ENCODE results near the gene RBM12.
A peak's percentile ranks its signal among the peaks of the same experiment; 100 is the strongest.

RBM12 gene

GRCh38 chr20:35629427-35630145, 35.1 kb downstream of the RBM12 start:
- Histone ChIP-seq H3K9me3 (ENCODE audit: control insufficient read depth, low read depth, low read length) (no peaks in the 10 kb centered on the region), H3K27ac (ENCODE audit: low read length) (no peak overlapping the region), H3K4me3 (ENCODE audit: low read length) (no peak overlapping the region), H3K36me3 (ENCODE audit: control insufficient read depth, low read depth, low read length) (peaks cover 46% of the 10 kb centered on the region), H3K27me3 (ENCODE audit: control insufficient read depth, insufficient read depth, low read length) (no peaks in the 10 kb centered on the region), H3K4me1 (ENCODE audit: control insufficient read depth, low read depth, low read length) (no peaks in the 10 kb centered on the region), H3K9ac (ENCODE audit: low read length) (no peak overlapping the region)

GRCh38 chr20:35627121-35627520, 37.6 kb downstream of the RBM12 start:
- Histone ChIP-seq H3K9ac (ENCODE audit: low read length) (no peak overlapping the region), H3K4me3 (ENCODE audit: low read length) (no peak overlapping the region), H3K4me1 (ENCODE audit: control insufficient read depth, low read depth, low read length) (no peaks in the 10 kb centered on the region), H3K27ac (ENCODE audit: low read length) (no peak overlapping the region), H3K27me3 (ENCODE audit: control insufficient read depth, insufficient read depth, low read length) (no peaks in the 10 kb centered on the region), H3K36me3 (ENCODE audit: control insufficient read depth, low read depth, low read length) (peaks cover 46% of the 10 kb centered on the region), H3K9me3 (ENCODE audit: control insufficient read depth, low read depth, low read length) (no peaks in the 10 kb centered on the region)

- Histone ChIP-seq H3K9me3 (ENCODE audit: control insufficient read depth, low read depth, low read length) (no peaks in the 10 kb centered on the region), H3K36me3 (ENCODE audit: control insufficient read depth, low read depth, low read length) (peaks cover 45% of the 10 kb centered on the region), H3K4me1 (ENCODE audit: control insufficient read depth, low read depth, low read length) (no peaks in the 10 kb centered on the region), H3K9ac (ENCODE audit: low read length) (no peak overlapping the region), H3K4me3 (ENCODE audit: low read length) (no peak overlapping the region), H3K27me3 (ENCODE audit: control insufficient read depth, insufficient read depth, low read length) (no peaks in the 10 kb centered on the region), H3K27ac (ENCODE audit: low read length) (no peak overlapping the region)
Measured at GRCh38 chr20:35626386-35627001, 38.2 kb downstream of the RBM12 start.

GRCh38 chr20:35625584-35626385, 38.9 kb downstream of the RBM12 start:
- Histone ChIP-seq H3K4me1 (ENCODE audit: control insufficient read depth, low read depth, low read length) (no peaks in the 10 kb centered on the region), H3K9ac (ENCODE audit: low read length) (no peak overlapping the region), H3K27me3 (ENCODE audit: control insufficient read depth, insufficient read depth, low read length) (no peaks in the 10 kb centered on the region), H3K9me3 (ENCODE audit: control insufficient read depth, low read depth, low read length) (no peaks in the 10 kb centered on the region), H3K27ac (ENCODE audit: low read length) (no peak overlapping the region), H3K4me3 (ENCODE audit: low read length) (no peak overlapping the region), H3K36me3 (ENCODE audit: control insufficient read depth, low read depth, low read length) (peaks cover 37% of the 10 kb centered on the region)

- Histone ChIP-seq H3K36me3 (ENCODE audit: control insufficient read depth, low read depth, low read length) (peaks cover 12% of the 10 kb centered on the region), H3K27me3 (ENCODE audit: control insufficient read depth, insufficient read depth, low read length) (peaks cover 11% of the 10 kb centered on the region)
Measured at GRCh38 chr20:35621560-35621946, 43.1 kb downstream of the RBM12 start.

GRCh38 chr20:35620818-35621559, 43.7 kb downstream of the RBM12 start:
- no peaks in the 10 kb centered on the region for H3K9me3 ChIP-seq (ENCODE audit: control insufficient read depth, low read depth, low read length)
- H3K27me3 ChIP-seq (ENCODE audit: control insufficient read depth, insufficient read depth, low read length) = peaks cover 11% of the 10 kb centered on the region
- H3K9ac ChIP-seq (ENCODE audit: low read length) = no peak overlapping the region
- H3K4me1 ChIP-seq (ENCODE audit: control insufficient read depth, low read depth, low read length) = peaks cover 8% of the 10 kb centered on the region
- H3K27ac ChIP-seq (ENCODE audit: low read length) = no peak overlapping the region
- H3K4me3 ChIP-seq (ENCODE audit: low read length) = no peak overlapping the region
- H3K36me3 ChIP-seq (ENCODE audit: control insufficient read depth, low read depth, low read length) = peaks cover 7% of the 10 kb centered on the region

More at GRCh38 chr20:35621560-35621946, 43.1 kb downstream of the RBM12 start:
- Histone ChIP-seq H3K9ac (ENCODE audit: low read length) (no peak overlapping the region), H3K27ac (ENCODE audit: low read length) (no peak overlapping the region), H3K4me3 (ENCODE audit: low read length) (no peak overlapping the region), H3K4me1 (ENCODE audit: control insufficient read depth, low read depth, low read length) (peaks cover 8% of the 10 kb centered on the region), H3K9me3 (ENCODE audit: control insufficient read depth, low read depth, low read length) (no peaks in the 10 kb centered on the region)

GRCh38 chr20:35619196-35620095, 45.3 kb downstream of the RBM12 start:
- Histone ChIP-seq H3K4me3 (ENCODE audit: low read length) (peak overlapping the region; percentile 66), H3K27ac (ENCODE audit: low read length) (no peak overlapping the region), H3K9ac (ENCODE audit: low read length) (peak overlapping the region; percentile 40), H3K27me3 (ENCODE audit: control insufficient read depth, insufficient read depth, low read length) (peaks cover 11% of the 10 kb centered on the region), H3K4me1 (ENCODE audit: control insufficient read depth, low read depth, low read length) (peaks cover 8% of the 10 kb centered on the region), H3K36me3 (ENCODE audit: control insufficient read depth, low read depth, low read length) (no peaks in the 10 kb centered on the region), H3K9me3 (ENCODE audit: control insufficient read depth, low read depth, low read length) (no peaks in the 10 kb centered on the region)

GRCh38 chr20:35618263-35619131, 46.2 kb downstream of the RBM12 start:
- Histone ChIP-seq H3K9ac (ENCODE audit: low read length) (no peak overlapping the region), H3K4me1 (ENCODE audit: control insufficient read depth, low read depth, low read length) (peaks cover 8% of the 10 kb centered on the region), H3K4me3 (ENCODE audit: low read length) (peak overlapping the region; percentile 66)

GRCh38 chr20:35617397-35618262, 47.1 kb downstream of the RBM12 start:
- H3K36me3 ChIP-seq (ENCODE audit: control insufficient read depth, low read depth, low read length) = no peaks in the 10 kb centered on the region
- H3K9ac ChIP-seq (ENCODE audit: low read length) = no peak overlapping the region
- peak overlapping the region; percentile 66 for H3K4me3 ChIP-seq (ENCODE audit: low read length)
- peaks cover 11% of the 10 kb centered on the region for H3K27me3 ChIP-seq (ENCODE audit: control insufficient read depth, insufficient read depth, low read length)
- H3K27ac ChIP-seq (ENCODE audit: low read length) = no peak overlapping the region
- no peaks in the 10 kb centered on the region for H3K9me3 ChIP-seq (ENCODE audit: control insufficient read depth, low read depth, low read length)
- peaks cover 8% of the 10 kb centered on the region for H3K4me1 ChIP-seq (ENCODE audit: control insufficient read depth, low read depth, low read length)

More at GRCh38 chr20:35618263-35619131, 46.2 kb downstream of the RBM12 start:
- peaks cover 11% of the 10 kb centered on the region for H3K27me3 ChIP-seq (ENCODE audit: control insufficient read depth, insufficient read depth, low read length)
- H3K36me3 ChIP-seq (ENCODE audit: control insufficient read depth, low read depth, low read length) = no peaks in the 10 kb centered on the region
- no peaks in the 10 kb centered on the region for H3K9me3 ChIP-seq (ENCODE audit: control insufficient read depth, low read depth, low read length)
- no peak overlapping the region for H3K27ac ChIP-seq (ENCODE audit: low read length)

Measured in iPS-18a (cell line).